Psoas muscle (tissue), 8 donors: ENCODE results near the gene GOLGA5. TPM values are rescaled to one million over a fixed set of nuclear protein-coding genes. Genes with fewer than 3 reads are reported as not detected.

Source experiments
- ATAC-seq, 4 donors: fragments of 200-7000 bp; cut with Tn5 transposase; one replicate each; pipeline ENCODE4 v1.9.1; 2020; ENCODE audit warnings: moderate library complexity in 3 of 4, mild to moderate bottlenecking in 2 of 4
- DNase-seq, 2 donors: peaks; one replicate each; pipeline ENCODE4 v3.0.0-alpha.2; 2020
- H3K27ac ChIP-seq: fragments of 200-600 bp; one replicate; pipeline ENCODE4 v1.8.0; 2022
- H3K27me3 ChIP-seq, 3 donors: fragments of 200-600 bp in 1 of 3; one replicate each; pipeline versions ENCODE4 v1.6.1 to v1.8.0; 2013 to 2022; ENCODE audit warnings: low read length in 2 of 3, mild to moderate bottlenecking in 2 of 3, moderate library complexity in 1 of 3; ENCODE audit not compliant: insufficient read depth in 3 of 3
- H3K36me3 ChIP-seq, 2 donors: fragments of 200-600 bp in 1 of 2; one replicate each; pipeline versions ENCODE4 v1.6.1 to v1.8.0; 2013 to 2022; ENCODE audit warnings: low read depth in 1 of 2, mild to moderate bottlenecking in 1 of 2, moderate library complexity in 1 of 2; ENCODE audit not compliant: insufficient read depth in 1 of 2
- H3K4me1 ChIP-seq: fragments of 200-600 bp; one replicate; pipeline ENCODE4 v1.8.0; 2022
- H3K4me3 ChIP-seq: fragments of 200-600 bp; one replicate; pipeline ENCODE4 v1.8.0; 2022; ENCODE audit warnings: mild to moderate bottlenecking
- H3K9me3 ChIP-seq: fragments of 200-600 bp; one replicate; pipeline ENCODE4 v1.8.0; 2022
- CTCF ChIP-seq: fragments of 200-600 bp; IDR thresholded peaks from one replicate; pipeline ENCODE4 v1.8.0; 2022; ENCODE audit warnings: antibody characterized with exemption
- WGBS, 3 donors: extraction: QIAGEN DNeasy Blood & Tissue Kit; methylation state at CpG; one replicate each; pipeline versions ENCODE4 v1.1.6 to v1.1.7; 2013; 5-methylcytosine and 5-hydroxymethylcytosine counted together
- intact Hi-C, 2 donors: fragments of 100-400 bp; cut with DNase I; formaldehyde crosslinking; loops; one replicate each; pipeline versions ENCODE4 v1.11.0 to v1.14.2; 2022
- polyA plus RNA-seq, 3 donors: library from polyadenylated mRNA; stranded (reverse); fragments of 200-250 nt; gene quantifications; one replicate each; pipeline ENCODE4 v1.2.3, GENCODE V29; 2013
- total RNA-seq, 4 donors: library from RNA; stranded (reverse); fragmentation: NEBNext Ultra II Directional in 2 of 4; extraction: Animal tissue kit (Norgen Biotek cat#: 25700) in 2 of 4; gene quantifications; one replicate each; pipeline versions ENCODE4 v1.2.1 to v1.2.4, GENCODE V29; 2021 to 2023
- donor health status: healthy with polysubstance abuse.
- donor health status: DM: no; HTN: no; CAD: no; lungs with moderate emphysema.
- donor health status: Bipolar disorder and iron deficiency.
- donor health status: healthy.
- donor health status: DM: yes; HTN: yes; CAD: no.
- donor health status: DM: no; HTN: no; CAD: no.
- donor health status: DM: no; HTN: no; CAD: no.
- donor health status: DM: yes; HTN: yes; CAD: no.

GOLGA5 gene
- total and polyA plus RNA-seq, 7 donors: 19.8 to 59.1 (median 23.5) TPM

- H3K4me3 ChIP-seq: no peak overlapping the region
- no peaks in the 10 kb centered on the region for H3K27me3 ChIP-seq
- no peaks in the 10 kb centered on the region for H3K4me1 ChIP-seq
- no peak overlapping the region for H3K27ac ChIP-seq
- WGBS, 3 donors: 60 to 77% (median 67%) methylated on average over 3 of the region's 3 CpGs
- no peaks in the 10 kb centered on the region for H3K9me3 ChIP-seq
- DNase-seq (no peak), ATAC-seq (no peak)
- no peak for TF ChIP-seq CTCF
- no peaks in the 10 kb centered on the region for H3K36me3 ChIP-seq
- intact Hi-C loops: no loop called here
These were observed 72.2 kb downstream of the GOLGA5 start for GRCh38 chr14:92866181-92866752.

GRCh38 chr14:92866901-92867865 lies 73.1 kb downstream of the GOLGA5 start:
- no peak for DNase-seq
- TF ChIP-seq CTCF: no peak
- ATAC-seq: no peak
- H3K36me3 ChIP-seq: no peaks in the 10 kb centered on the region
- H3K4me3 ChIP-seq: no peak overlapping the region
- intact Hi-C loops: no loop called here
- H3K4me1 ChIP-seq: no peaks in the 10 kb centered on the region
- 60 to 64% (median 61%) methylated on average over 14 of the region's 14 CpGs for WGBS, 3 donors
- H3K9me3 ChIP-seq: no peaks in the 10 kb centered on the region
- no peak overlapping the region for H3K27ac ChIP-seq
- H3K27me3 ChIP-seq: no peaks in the 10 kb centered on the region

GRCh38 chr14:92874962-92875661 lies 81.0 kb downstream of the GOLGA5 start:
- Histone ChIP-seq H3K4me1 (no peaks in the 10 kb centered on the region), H3K27me3 (peaks cover 0 to 28% (median 1%) of the 10 kb centered on the region in 3 donors), H3K4me3 (no peak overlapping the region), H3K27ac (no peak overlapping the region), H3K36me3 (no peaks in the 10 kb centered on the region), H3K9me3 (no peaks in the 10 kb centered on the region)
- 31 to 38% (median 31%) methylated on average over 13 of the region's 13 CpGs for WGBS, 3 donors
- DNase-seq (no peak), ATAC-seq (no peak)
- intact Hi-C loops: no loop called here
- no peak for TF ChIP-seq CTCF

- intact Hi-C loops: no loop called here
- peak in 1 of 4 donors; percentile 54 for ATAC-seq
- TF ChIP-seq CTCF: no peak
These were observed 83.8 kb downstream of the GOLGA5 start for GRCh38 chr14:92877757-92878431.

More at GRCh38 chr14:92877757-92878431, 83.8 kb downstream of the GOLGA5 start:
- peaks cover 0 to 47% (median 9%) of the 10 kb centered on the region in 3 donors for H3K27me3 ChIP-seq
- no peaks in the 10 kb centered on the region for H3K4me1 ChIP-seq
- no peaks in the 10 kb centered on the region for H3K9me3 ChIP-seq
- H3K27ac ChIP-seq: no peak overlapping the region
- 11 to 16% (median 13%) methylated on average over 18 of the region's 18 CpGs for WGBS, 3 donors
- H3K4me3 ChIP-seq: no peak overlapping the region
- no peaks in the 10 kb centered on the region for H3K36me3 ChIP-seq
- DNase-seq: peak in 1 of 2 donors; percentile 78
